HG03139 (cell line): ENCODE measurements around the gene RMDN2.
"Not testable (repeated sequence)": the region's sequence is repeated elsewhere in the genome, so short reads cannot be mapped to it uniquely, and the experiment has no call there.

Experiments
- ATAC-seq: cut with Tn5 transposase; IDR thresholded peaks from one replicate; pipeline ENCODE4 v1.9.1; 2021; ENCODE audit not compliant: unreplicated experiment

RMDN2 gene

GRCh38 chr2:37984589-37984988, 59.5 kb downstream of the RMDN2 start:
- ATAC-seq: no peak

GRCh38 chr2:37985333-37985732, 60.2 kb downstream of the RMDN2 start:
- ATAC-seq: no peak

DNA sequence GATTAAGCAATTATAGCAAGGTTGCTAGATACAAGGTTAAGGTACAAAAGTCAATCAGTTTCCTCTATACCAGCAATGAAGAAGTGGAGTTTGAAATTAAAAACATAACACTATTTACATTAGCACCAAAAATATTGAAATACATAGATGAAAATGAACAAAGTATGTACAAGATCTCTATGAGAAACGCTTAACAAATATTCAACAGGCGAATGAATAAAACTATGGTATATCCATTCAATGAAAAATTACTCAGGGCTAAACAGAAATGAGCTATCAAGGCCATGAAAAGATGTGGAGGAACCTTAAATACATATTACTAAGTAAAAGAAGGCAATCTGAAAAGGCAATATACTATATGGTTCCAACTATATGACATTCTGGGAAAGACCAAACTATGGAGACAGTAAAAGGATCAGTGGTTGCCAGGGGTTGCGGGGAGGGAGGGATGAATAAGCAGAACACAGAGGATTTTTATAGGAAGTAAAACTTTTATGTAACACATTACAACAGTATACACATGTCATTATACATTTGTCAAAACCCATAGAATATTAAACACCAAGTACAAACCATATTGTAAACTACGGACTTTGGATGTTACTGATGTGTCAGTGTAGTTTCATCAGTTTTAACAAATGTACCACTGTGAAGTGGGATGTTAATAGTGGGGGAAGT, 62.1 kb downstream of the RMDN2 start:
- ATAC-seq: no peak

GRCh38 chr2:37992601-37993000, 67.5 kb downstream of the RMDN2 start:
- no peak for ATAC-seq

- ATAC-seq: no peak
These were observed 68.1 kb downstream of the RMDN2 start for GRCh38 chr2:37993143-37993542.

DNA sequence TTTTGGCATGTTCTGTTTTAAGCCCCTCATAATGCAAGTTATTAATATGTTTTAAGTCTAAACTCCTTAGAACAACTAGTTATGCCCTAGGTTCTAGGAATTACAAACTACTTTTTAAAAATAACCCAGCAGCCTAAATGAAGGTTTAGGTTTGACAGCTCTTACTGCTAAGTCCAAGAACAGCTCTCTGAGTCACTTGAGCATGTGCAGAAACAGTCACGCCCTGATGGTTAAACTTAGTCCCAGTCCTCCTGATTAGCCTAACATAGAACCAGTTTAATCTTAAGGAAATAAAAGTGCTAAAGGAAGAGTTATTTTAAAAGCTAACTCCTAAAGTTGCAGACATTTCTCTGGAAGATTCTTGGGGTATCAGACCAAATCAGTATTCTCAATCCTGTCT, 72.5 kb downstream of the RMDN2 start:
- ATAC-seq: no peak

DNA sequence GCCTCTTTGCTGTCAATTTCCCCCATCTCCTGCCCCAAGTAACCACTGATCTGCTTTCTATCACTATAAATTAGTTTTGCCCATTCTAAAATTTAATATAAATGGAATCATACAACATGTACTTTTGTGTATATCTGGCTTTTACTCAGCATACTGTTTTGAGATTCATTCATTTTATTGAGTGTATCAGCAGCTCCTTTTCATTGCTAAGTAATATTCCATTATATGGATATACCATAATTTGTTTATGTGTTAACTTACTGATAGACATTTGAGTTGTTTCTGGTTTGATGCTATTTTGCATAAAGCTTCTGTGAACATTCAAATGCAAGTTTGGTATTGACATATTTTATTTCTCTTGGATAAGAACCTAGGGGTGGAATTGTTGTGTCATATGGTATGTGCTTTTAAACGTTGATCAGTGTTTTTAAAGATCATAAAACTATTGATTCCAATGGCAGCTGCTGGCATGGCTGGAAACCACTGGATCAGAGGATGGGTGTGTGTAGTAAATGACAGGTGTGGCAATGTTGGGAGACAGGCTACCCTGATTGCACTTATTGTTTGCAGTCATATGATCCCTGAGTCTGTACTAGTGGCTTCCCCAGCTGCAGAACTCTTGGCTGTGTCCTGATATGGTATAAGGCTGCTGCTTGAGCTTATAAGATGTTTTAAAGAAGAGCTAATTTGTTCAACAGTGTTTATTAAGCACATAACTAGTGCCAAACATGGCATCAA, 75.6 kb downstream of the RMDN2 start:
- ATAC-seq: no peak

GRCh38 chr2:38010187-38010586, 85.1 kb downstream of the RMDN2 start:
- not testable (repeated sequence) for ATAC-seq

- ATAC-seq: no peak
These were observed 85.9 kb downstream of the RMDN2 start for GRCh38 chr2:38010995-38011394.

DNA sequence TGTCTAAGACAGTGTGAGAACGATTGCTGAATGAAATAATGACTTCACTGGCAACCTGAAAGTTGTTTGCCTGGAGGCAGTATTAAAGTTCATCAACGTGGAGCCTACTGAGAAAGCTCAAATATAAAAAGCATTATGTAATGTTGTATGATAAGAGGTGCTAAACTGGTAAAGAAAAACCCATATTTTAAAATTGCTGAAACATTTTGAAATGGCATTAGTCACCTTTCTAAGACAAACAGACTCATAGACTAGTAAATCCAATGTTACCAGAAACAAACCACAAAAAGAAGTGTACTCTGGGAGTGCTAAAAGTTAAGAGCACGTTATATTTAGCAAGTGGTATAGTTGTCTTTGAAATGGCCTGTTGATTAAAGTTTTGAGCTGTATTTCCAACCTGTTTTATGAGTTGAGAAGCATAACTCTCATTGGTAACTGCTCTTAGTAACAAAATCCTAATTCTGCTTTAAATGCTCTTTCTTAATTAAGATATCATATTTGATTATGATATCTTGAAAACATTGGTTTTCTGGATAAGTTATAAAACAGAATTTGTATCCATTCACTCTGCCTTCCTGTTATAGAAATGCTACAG, 88.2 kb downstream of the RMDN2 start:
- ATAC-seq: no peak

DNA sequence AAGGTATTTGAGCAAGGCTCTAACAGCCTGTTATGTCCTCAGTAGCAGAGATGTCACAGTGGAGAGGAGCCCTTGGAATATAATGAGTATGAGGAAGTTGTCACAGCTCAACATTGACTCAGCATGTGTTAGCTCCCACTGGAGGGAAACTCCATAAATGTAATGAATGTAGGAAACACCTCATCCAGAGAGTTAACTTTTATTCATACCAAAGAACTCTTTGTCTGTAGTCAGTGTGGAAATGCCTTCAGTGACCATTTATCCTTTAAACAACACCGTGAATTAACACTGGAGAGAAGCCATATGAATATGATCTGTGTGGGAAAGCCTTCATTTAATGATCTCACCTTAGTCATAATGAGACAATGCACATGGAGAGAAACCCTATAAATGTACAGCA, 91.1 kb downstream of the RMDN2 start:
- ATAC-seq: no peak

- ATAC-seq: no peak
These were observed 92.7 kb downstream of the RMDN2 start for GRCh38 chr2:38017836-38018235.

GRCh38 chr2:38020359-38021069, 95.4 kb downstream of the RMDN2 start:
- not testable (repeated sequence) for ATAC-seq

GRCh38 chr2:38021589-38021988, 96.5 kb downstream of the RMDN2 start:
- ATAC-seq: no peak

- no peak for ATAC-seq
These were observed 101.8 kb downstream of the RMDN2 start for GRCh38 chr2:38026846-38027245.

DNA sequence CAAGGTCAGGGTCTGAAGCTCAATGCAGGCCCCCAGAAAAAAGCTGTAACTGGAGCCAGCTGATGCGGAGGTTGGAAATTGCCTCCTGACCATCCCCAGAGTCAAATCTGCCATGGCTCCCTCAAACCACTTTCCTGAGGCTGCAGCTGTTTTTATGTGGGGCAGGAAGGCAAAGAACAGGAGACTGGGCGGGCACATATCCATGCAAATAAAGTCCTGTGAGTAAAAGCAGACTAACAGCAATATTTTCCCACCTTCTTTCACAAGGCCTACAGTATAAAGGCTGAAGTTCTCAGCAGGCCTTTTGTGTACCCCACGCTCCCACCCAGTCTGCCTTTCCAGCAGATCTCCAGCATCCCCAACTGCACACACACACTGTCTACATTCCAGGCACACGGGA, 103.7 kb downstream of the RMDN2 start:
- no peak for ATAC-seq

GRCh38 chr2:38029512-38029911, 104.4 kb downstream of the RMDN2 start:
- no peak for ATAC-seq

DNA sequence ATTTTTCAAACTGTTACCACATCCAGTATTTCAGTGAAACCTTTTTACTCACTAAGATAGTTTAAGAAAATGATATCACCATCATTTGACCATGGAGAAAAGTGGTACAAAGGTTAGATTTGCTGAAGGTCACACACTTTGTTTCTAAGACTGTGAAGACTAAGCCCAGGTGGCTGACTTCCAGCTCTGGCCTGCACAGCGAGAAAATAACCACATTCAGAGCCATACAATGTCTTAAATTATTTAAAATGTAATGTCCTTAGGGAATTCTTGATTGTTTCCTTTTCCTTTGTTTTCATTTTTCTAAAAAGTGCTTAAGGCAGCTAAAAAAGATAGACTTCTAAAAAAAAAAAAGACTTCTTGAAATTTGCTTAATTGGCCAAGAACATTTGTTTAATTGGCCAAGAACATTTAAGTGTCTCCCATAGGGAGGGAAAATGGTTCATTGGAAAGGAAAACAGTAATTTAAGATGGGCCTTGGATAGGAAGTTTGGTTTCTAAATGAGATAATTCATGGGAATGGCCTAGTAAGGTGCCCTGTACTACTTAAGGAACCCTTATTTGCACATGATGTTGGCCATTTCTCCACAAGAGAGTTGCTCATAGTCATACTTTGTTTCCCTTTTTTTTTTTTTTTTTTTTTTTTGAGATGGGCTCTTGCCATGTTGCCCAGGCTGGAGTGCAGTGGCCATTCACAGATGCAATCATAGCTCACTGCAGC, 105.7 kb downstream of the RMDN2 start:
- ATAC-seq: no peak

GRCh38 chr2:38032946-38033345, 107.9 kb downstream of the RMDN2 start:
- ATAC-seq: no peak

- ATAC-seq: no peak
These were observed 108.6 kb downstream of the RMDN2 start for GRCh38 chr2:38033646-38034045.

- no peak for ATAC-seq
These were observed 110.9 kb downstream of the RMDN2 start for GRCh38 chr2:38035968-38036367.
